DMS 273 treated with DMSO at 0.1 percent for 48 hours (cell line): ENCODE measurements around the gene RHOBTB3.
"Not testable (repeated sequence)": the region's sequence is repeated elsewhere in the genome, so short reads cannot be mapped to it uniquely, and the experiment has no call there.

ENCODE experiments used
- DNase-seq: peaks from one replicate; lab custom pipeline; 2025; lab: John Stamatoyannopoulos, UW

The RHOBTB3 gene

GRCh38 chr5:95730730-95731570 lies at the start of gene RHOBTB3:
TSS of gene RHOBTB3 (plus strand) at chr5:95731336. CDS start at chr5:95731683, 347 bp downstream.
- DNase-seq, result peak; percentile 88

GRCh38 chr5:95682891-95683290 lies 48.2 kb upstream of the RHOBTB3 start, which contains the start of gene SPATA9:
TSS of gene SPATA9 (minus strand) at chr5:95682991. CDS start at chr5:95682854, 137 bp downstream.
- DNase-seq, result no peak

DNA sequence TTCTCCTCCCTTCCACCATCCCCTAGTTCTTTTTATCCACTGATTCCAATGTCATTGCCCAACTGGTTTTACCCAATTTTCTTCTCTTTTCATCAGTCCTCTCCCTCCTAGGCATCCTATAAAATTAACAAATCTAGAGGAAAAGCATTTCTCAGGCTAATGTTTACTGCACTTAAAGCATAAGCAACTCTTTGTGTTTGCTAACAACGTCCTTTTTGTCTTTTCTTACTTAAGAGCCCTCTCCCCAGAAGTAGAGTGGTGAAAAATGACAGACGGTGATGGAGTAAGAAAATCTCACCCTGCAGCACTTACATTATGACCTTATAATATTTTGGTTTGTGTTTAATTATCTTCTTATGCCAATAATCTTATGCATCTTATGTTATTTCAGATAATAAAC lies 46.8 kb upstream of the RHOBTB3 start:
- no peak for DNase-seq

DNA sequence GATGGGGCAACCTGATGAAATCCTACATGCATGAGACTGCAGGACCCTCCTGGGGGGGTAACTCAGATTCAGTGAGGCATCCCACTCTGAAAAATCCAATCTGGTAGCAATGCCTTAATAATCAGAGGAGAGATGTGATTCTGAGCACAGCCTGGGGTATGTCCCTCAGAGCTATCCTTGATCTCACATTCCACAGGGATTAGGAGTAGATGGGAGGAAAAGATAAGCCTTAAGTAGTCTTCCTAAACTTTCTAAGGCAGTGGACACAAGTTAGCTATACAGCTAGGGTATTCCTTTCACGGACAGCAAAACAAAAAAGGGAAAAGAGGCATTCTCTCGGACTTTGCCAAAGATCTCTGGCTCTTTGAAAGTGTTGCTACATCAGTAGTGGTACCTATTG lies 44.5 kb upstream of the RHOBTB3 start:
- no peak for DNase-seq

DNA sequence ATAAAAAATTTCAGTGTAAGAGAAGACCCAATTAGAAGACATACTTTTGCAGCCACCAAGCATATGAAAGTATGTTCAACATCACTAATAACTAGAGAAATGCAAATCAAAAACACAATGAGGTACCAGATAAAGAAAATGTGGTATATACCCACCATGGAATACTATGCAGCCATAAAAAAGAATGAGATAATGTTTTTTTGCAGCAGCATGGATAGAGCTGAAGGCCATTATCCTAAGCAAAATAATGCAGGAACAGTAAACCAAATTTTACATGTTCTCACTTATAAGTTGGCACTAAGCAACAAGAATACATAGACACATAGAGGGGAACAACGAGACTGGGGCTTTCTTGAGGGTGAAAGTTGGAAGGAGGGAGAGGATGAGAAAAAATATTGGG lies 41.5 kb upstream of the RHOBTB3 start:
- DNase-seq, result no peak

GRCh38 chr5:95690333-95690732 lies 40.8 kb upstream of the RHOBTB3 start:
- no peak for DNase-seq

- DNase-seq, result peak; percentile 46
Measured at GRCh38 chr5:95697781-95698681, 33.1 kb upstream of the RHOBTB3 start.

DNA sequence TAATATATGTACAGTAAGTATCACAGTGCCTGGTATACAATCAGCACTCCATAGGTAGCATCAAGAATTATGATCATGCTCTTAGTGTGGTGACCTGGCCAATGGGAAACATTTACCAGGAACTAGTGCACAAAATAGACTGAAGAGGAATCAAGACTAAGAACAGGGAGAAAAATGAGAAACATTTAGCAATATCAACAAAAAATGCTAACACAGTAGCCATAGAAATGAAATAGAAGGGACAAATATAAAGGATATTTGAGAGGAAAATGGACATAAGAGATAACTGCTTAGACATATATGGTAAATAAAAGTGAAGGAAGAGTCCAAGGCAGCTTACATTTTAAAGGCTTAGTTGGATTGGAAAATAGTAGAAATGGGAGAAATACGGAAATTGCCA lies 31.8 kb upstream of the RHOBTB3 start:
- no peak for DNase-seq

DNA sequence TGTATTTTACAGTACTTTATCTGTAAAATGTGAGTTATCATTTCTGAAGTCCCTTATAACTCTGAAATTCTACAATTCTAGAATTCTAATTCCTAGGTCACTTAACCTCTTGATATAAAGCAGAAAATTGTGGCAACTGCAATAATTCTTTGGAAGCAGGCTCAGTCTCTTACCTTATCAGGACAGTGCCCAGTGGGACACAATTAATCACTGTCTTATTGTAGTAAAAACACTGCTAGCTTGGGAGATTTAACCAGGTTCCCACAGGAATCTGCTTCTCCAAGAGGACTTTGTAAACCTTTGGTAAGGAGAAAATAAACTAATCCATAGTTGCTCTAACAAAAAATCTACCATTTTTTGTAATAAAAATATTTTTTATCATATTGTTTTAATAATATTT lies 30.1 kb upstream of the RHOBTB3 start:
- no peak for DNase-seq

DNA sequence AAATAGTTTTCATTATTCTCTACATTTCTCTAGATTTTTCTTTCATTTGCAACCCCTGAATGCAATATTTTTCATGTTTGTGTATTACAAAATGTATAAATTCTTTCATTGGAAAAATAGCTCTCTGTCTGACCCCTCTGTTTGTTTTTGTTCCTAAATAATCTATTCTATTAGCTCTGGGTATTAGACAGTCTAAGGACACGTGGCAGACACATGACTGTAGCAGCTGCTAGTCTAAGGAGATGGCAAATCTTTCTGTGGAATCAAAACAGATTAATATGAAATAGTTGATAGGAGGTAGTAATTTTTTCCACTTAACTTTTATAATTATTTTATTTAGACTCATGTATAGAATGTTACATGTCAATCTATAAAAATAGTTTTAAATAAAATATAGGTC lies 27.0 kb upstream of the RHOBTB3 start:
- DNase-seq, result no peak

DNA sequence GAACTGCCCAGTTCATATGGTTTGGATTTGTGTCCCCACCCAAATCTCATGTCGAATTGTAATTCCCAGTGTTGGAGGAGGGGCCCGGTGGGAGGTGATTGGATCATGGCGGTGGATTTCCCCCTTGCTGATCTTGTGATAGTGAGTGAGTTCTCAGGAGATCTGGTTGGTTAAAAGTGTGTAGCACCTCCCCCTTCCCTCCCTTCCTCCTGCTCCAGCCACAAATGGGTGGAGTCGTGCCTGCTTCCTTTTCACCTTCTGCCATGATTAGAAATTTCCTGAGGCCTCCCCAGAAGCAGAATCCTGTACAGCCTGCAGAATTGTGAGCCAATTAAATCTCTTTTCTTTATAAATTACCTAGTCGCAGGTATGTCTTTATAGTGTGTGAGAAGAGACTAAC lies 24.9 kb upstream of the RHOBTB3 start:
- not testable (repeated sequence) for DNase-seq

DNA sequence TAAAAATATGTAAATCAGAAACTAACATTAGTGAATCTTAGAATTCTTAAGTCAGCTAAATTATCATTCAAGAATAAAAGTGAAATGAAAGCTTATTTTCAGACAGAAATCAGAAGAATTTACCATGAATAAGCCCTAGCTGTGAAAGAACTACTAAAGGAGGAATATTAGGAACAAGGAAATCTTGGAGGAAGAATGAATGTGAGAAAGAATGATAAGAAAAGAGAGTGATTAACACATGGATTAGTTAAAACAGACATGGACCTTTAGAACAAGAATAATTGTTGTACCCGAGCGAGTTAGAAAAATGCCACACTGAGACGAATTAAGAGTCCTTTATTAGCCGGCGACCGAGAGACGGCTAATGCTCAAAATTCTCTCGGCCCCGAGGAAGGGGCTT lies 24.1 kb upstream of the RHOBTB3 start:
- no peak for DNase-seq

DNA sequence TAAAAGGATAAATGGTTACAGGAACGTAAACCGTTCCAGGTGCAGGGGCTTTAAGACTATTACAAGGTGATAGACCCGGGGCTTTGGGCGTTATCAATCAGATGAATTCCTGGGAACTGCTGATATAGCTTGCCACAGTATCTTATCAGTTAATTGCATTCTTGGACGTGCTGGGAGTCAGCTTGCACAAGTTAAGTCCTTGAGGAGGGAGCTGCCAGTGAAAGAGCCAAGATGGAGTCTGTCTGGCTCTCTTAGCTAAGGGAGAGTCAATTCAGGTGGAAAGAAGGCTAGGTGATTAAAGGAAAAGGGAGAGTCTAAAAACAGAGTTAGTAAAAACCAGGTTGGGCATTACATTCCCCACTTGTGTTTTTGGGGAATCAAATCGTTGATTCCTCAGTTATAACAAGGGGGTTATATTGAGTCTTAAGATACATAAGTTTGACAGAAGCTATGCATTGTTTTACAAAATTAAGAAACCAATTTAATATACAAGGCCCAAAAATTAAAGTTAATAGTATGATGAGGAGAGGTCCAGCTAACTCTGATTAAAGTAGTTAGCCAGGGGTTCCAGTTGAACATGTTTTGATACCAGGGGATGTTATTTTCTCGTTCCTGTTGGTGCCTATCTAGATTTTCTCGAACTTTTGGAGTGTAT lies 23.5 kb upstream of the RHOBTB3 start:
- not testable (repeated sequence) for DNase-seq

DNA sequence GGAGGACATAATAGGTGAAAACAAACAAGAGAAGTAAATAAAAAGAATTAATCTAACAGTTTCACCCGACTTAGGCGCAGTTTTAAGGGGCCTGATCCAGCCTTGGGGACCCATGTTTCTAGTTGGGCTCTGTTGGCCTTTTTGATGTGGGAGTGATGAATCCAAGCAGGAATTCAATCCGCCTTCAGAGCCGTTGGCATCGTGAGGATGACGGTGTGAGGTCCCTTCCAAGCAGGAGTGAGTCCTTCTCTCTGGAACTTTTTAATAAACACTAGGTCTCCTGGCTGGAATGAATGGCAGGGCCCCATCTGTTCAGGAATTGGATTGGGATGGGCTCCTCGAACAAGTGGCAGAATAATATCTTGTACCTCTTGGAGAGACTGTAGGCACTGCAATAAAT lies 22.3 kb upstream of the RHOBTB3 start:
- no peak for DNase-seq

DNA sequence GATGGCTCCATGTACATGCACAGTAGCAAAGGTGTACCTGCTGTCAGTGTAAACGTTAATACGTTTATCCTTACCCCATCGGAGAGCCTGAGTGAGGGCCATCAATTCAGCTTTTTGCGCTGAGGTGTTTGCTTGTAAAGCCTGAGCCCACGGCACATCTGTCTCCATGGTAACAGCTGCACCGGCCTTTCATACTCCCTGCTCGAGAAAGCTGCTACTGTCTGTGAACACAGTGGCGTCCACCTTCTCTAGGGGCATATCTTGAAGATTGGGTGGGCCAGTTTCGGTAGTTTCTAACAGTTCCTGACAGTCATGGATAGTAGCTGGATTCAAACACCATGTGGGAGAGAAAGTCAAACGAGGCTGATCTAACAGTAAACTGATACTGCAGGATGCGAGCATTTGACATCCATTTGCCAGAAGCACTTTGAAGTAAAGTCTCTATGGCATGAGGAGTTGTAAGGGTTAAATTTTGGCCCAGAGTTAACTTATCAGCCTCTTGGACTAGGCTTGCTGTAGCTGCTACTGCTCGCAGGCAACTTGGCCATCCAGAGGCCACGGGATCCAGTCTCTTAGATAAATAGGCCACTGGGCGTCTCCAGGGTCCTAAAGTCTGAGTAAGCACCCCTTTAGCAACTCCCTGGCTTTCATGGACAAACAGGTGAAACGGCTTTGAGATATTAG lies 21.0 kb upstream of the RHOBTB3 start:
- no peak for DNase-seq

- not testable (repeated sequence) for DNase-seq
Measured at GRCh38 chr5:95710651-95711500, 20.3 kb upstream of the RHOBTB3 start.

GRCh38 chr5:95711501-95712346 lies 19.4 kb upstream of the RHOBTB3 start:
- no peak for DNase-seq

GRCh38 chr5:95712347-95712958 lies 18.7 kb upstream of the RHOBTB3 start:
- no peak for DNase-seq

DNA sequence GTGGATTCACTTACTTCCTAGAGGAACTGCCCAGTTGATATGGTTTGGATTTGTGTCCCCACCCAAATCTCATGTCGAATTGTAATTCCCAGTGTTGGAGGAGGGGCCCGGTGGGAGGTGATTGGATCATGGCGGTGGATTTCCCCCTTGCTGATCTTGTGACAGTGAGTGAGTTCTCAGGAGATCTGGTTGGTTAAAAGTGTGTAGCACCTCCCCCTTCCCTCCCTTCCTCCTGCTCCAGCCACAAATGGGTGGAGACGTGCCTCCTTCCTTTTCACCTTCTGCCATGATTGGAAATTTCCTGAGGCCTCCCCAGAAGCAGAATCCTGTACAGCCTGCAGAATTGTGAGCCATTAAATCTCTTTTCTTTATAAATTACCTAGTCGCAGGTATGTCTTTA lies 17.9 kb upstream of the RHOBTB3 start:
- DNase-seq, result not testable (repeated sequence)
